ENCODE measurements around the gene KEAP1. TPM values are rescaled to one million over a fixed set of nuclear protein-coding genes. Genes with fewer than 3 reads are reported as not detected.

The KEAP1 gene
- total and polyA plus RNA-seq, 2 of the 8 experiments (the other 6 are each of a cell fraction or from before 2014, with no cell fraction given) = 80.6 to 106 TPM

DNA sequence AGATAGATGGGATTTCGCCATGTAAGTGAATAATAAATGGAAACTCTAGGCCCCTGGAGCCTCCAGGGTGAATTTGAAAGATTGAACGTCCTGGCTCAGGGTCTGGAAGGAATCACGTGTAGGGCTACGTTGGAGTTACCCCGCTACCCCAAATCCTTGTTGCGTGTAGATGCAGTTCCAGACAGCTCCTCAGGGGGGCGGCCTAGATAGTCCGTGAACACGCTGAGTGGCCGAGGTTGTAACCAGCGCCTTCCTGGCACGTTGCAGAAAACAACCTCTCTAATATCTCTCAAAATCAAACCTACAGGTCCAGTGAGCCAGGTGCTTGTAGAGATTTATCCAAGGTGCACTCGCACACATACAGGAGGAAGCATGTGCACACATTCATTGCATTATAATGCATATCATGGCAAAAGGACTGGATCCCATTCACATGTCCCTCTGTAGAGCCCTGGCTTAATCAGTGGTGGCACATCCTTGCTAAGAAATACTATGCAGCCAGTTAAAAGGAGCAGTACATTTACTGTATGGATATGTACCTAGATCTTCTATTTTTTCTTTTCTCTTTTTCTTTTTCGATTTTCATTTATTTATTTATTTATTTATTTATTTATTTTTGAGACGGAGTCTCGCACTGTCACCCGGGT lies 2.5 kb upstream of the KEAP1 start (continued):
- no peak for TF ChIP-seq TBP (IDR thresholded peaks at IDR 0.05; ENCODE audit: low read depth, low read length)
- TF ChIP-seq, protein P1, sequence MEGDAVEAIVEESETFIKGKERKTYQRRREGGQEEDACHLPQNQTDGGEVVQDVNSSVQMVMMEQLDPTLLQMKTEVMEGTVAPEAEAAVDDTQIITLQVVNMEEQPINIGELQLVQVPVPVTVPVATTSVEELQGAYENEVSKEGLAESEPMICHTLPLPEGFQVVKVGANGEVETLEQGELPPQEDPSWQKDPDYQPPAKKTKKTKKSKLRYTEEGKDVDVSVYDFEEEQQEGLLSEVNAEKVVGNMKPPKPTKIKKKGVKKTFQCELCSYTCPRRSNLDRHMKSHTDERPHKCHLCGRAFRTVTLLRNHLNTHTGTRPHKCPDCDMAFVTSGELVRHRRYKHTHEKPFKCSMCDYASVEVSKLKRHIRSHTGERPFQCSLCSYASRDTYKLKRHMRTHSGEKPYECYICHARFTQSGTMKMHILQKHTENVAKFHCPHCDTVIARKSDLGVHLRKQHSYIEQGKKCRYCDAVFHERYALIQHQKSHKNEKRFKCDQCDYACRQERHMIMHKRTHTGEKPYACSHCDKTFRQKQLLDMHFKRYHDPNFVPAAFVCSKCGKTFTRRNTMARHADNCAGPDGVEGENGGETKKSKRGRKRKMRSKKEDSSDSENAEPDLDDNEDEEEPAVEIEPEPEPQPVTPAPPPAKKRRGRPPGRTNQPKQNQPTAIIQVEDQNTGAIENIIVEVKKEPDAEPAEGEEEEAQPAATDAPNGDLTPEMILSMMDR (IDR thresholded peaks at IDR 0.05; ENCODE audit: control extremely low read depth in 1 of 3, insufficient read depth in 1 of 3, low read depth in 1 of 3, low read length in 3 of 3) = peak; percentile 83 to 88 (median 86)

Measured in H1 (cell line).